HFFc6 (cell line): ENCODE measurements around the gene ADTRP. TPM values are rescaled to one million over a fixed set of nuclear protein-coding genes. Genes with fewer than 3 reads are reported as not detected.
A peak's percentile ranks its signal among the peaks of the same experiment; 100 is the strongest.

Experiments used
- DNase-seq: peaks from one replicate; pipeline ENCODE4 v3.0.0-alpha.2; 2018
- H3K27ac Mint-ChIP-seq: 2 replicates; pipeline ENCODE4 v1.8.0; 2020; ENCODE audit warnings: mild to moderate bottlenecking, mixed read lengths
- H3K27me3 Mint-ChIP-seq: 2 replicates; pipeline ENCODE4 v1.8.0; 2021; ENCODE audit warnings: mild to moderate bottlenecking, moderate library complexity, mixed read lengths; ENCODE audit not compliant: insufficient read depth
- H3K36me3 Mint-ChIP-seq: 2 replicates; pipeline ENCODE4 v1.8.0; 2021; ENCODE audit warnings: low read depth, mixed read lengths
- H3K4me1 Mint-ChIP-seq: 2 replicates; pipeline ENCODE4 v1.8.0; 2020; ENCODE audit warnings: low read depth, mixed read lengths
- H3K4me3 Mint-ChIP-seq: 2 replicates; pipeline ENCODE4 v1.8.0; 2020; ENCODE audit warnings: mild to moderate bottlenecking, moderate library complexity, mixed read lengths
- H3K9me3 Mint-ChIP-seq: 2 replicates; pipeline ENCODE4 v1.8.0; 2020; ENCODE audit warnings: mild to moderate bottlenecking, mixed read lengths
- CTCF ChIP-seq: fragments of 200-600 bp; sonication (generic); IDR thresholded peaks from 2 replicates; pipeline ENCODE4 v1.5.0; 2021; ENCODE audit warnings: antibody characterized with exemption, mild to moderate bottlenecking
- total RNA-seq, 6 experiments: library from RNA; stranded (reverse); fragmentation: NEBNext Ultra II Directional; extraction: Animal tissue kit (Norgen Biotek cat#: 25700); gene quantifications; 2 replicates in 1 of 6; 3 replicates in 5 of 6; pipeline ENCODE4 v1.2.3, GENCODE V29; 2021

The ADTRP gene
- total RNA-seq, 6 experiments from 2014 or later = 0.24 to 0.99 (median 0.84) TPM

- peak overlapping the region; percentile 2; the same call in 1 of the 2 replicates for H3K27ac Mint-ChIP-seq
- no peak overlapping the region for H3K4me3 Mint-ChIP-seq
- peaks cover 23% of the 10 kb centered on the region for H3K4me1 Mint-ChIP-seq
- no peaks in the 10 kb centered on the region for H3K9me3 Mint-ChIP-seq
- no peaks in the 10 kb centered on the region; the same call in 1 of the 2 replicates for H3K27me3 Mint-ChIP-seq
- H3K36me3 Mint-ChIP-seq = no peaks in the 10 kb centered on the region
- no peak for TF ChIP-seq CTCF
- DNase-seq = no peak
These were observed 76.5 kb downstream of the ADTRP start for GRCh38 chr6:11702089-11702488.

GRCh38 chr6:11701573-11701972, 77.0 kb downstream of the ADTRP start:
- no peak for TF ChIP-seq CTCF
- H3K4me3 Mint-ChIP-seq = no peak overlapping the region

GRCh38 chr6:11700118-11700718, 78.4 kb downstream of the ADTRP start:
- Mint-ChIP-seq H3K4me1 (peaks cover 23% of the 10 kb centered on the region), H3K36me3 (no peaks in the 10 kb centered on the region), H3K27me3 (no peaks in the 10 kb centered on the region; the same call in 1 of the 2 replicates), H3K27ac (no peak overlapping the region), H3K4me3 (no peak overlapping the region), H3K9me3 (no peaks in the 10 kb centered on the region)
- TF ChIP-seq CTCF = peak; percentile 82
- peak; percentile 51 for DNase-seq

More at GRCh38 chr6:11701573-11701972, 77.0 kb downstream of the ADTRP start:
- Mint-ChIP-seq H3K36me3 (no peaks in the 10 kb centered on the region), H3K9me3 (no peaks in the 10 kb centered on the region), H3K27ac (no peak overlapping the region), H3K4me1 (peaks cover 23% of the 10 kb centered on the region), H3K27me3 (no peaks in the 10 kb centered on the region; the same call in 1 of the 2 replicates)
- DNase-seq = no peak

- H3K4me3 Mint-ChIP-seq = no peak overlapping the region
- DNase-seq = no peak
- H3K36me3 Mint-ChIP-seq = no peaks in the 10 kb centered on the region
- H3K27ac Mint-ChIP-seq = no peak overlapping the region
- H3K9me3 Mint-ChIP-seq = no peaks in the 10 kb centered on the region
- H3K4me1 Mint-ChIP-seq = peaks cover 23% of the 10 kb centered on the region
- TF ChIP-seq CTCF = no peak
- no peaks in the 10 kb centered on the region; the same call in 1 of the 2 replicates for H3K27me3 Mint-ChIP-seq
These were observed 79.0 kb downstream of the ADTRP start for GRCh38 chr6:11699576-11699975.

GRCh38 chr6:11692451-11693376, 85.9 kb downstream of the ADTRP start:
- peaks cover 12% of the 10 kb centered on the region for H3K4me1 Mint-ChIP-seq
- H3K27ac Mint-ChIP-seq = no peak overlapping the region
- no peaks in the 10 kb centered on the region; the same call in 1 of the 2 replicates for H3K9me3 Mint-ChIP-seq

More at GRCh38 chr6:11692451-11693376, 85.9 kb downstream of the ADTRP start:
- no peak for DNase-seq
- no peaks in the 10 kb centered on the region for H3K27me3 Mint-ChIP-seq
- H3K36me3 Mint-ChIP-seq = peaks cover 8% of the 10 kb centered on the region; the same call in 1 of the 2 replicates
- H3K4me3 Mint-ChIP-seq = no peak overlapping the region
- TF ChIP-seq CTCF = no peak
